SKM-1 treated with dmso at 0.1 percent for 144 hours (cell line): Measurements from ENCODE around the gene UGT2B7.
"Not testable (repeated sequence)": the region's sequence is repeated elsewhere in the genome, so short reads cannot be mapped to it uniquely, and the experiment has no call there.

Experiments
- DNase-seq: peaks from one replicate; lab custom pipeline; 2025; ENCODE audit not compliant: unreplicated experiment; lab: John Stamatoyannopoulos, UW

UGT2B7 gene

GRCh38 chr4:69096111-69096656, at the start of gene UGT2B7:
Gene UGT2B7, plus strand, starts transcription at chr4:69096474. Its CDS starts 47 bp downstream, at chr4:69096521.
- no peak for DNase-seq

GRCh38 chr4:69049860-69050259, 46.4 kb upstream of the UGT2B7 start:
- no peak for DNase-seq

GRCh38 chr4:69050853-69051575, 45.3 kb upstream of the UGT2B7 start:
- not testable (repeated sequence) for DNase-seq

- no peak for DNase-seq
Measured at GRCh38 chr4:69051576-69051943, 44.7 kb upstream of the UGT2B7 start.

GRCh38 chr4:69053309-69053885, 42.9 kb upstream of the UGT2B7 start:
- DNase-seq = not testable (repeated sequence)

GRCh38 chr4:69054033-69054432, 42.2 kb upstream of the UGT2B7 start:
- not testable (repeated sequence) for DNase-seq

DNA sequence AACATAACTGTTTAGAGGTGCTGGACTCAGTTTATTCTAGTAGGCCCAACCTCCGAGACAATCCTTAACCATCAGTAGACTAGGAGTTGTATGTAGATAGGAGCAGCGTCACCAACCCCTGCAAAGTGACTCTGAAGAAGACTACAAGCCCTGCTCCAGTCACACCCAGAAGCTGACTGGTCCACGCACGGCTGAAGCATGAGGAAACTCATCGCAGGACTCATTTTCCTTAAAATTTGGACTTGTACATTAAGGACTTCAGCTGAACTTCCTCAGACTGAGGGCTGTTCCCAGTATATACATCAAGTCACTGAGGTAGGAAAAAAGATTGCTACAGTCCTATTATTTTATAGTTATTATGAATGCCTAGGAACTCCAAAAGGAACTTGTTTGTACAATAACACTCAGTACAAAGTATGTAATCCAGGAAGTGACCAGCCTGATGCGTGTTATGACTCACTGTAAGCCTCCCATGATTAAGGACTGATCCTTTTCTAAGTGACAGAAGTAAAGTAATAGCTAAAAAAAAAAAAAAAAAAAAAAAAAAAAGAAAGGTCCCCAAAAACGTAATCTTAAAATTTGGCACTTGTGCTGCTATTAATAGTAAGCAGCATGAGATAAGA, 41.6 kb upstream of the UGT2B7 start:
- no peak for DNase-seq

DNA sequence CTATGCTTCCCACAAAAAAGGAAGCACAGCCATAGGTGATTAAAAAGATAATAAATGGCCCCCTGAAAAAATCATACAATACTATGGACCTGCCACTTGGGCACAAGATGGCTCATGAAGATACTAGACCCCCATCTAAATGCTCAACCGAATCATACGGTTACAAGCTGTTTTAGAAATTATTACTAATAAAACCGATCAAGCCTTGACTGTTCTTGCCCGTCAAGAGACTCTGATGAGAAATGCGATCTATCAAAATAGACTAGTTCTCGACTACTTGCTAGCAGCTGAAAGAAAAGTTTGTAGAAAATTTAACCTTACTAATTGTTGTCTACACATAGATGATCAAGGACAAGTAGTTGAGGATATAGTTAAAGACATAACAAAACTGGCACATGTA, 40.1 kb upstream of the UGT2B7 start:
- no peak for DNase-seq

DNA sequence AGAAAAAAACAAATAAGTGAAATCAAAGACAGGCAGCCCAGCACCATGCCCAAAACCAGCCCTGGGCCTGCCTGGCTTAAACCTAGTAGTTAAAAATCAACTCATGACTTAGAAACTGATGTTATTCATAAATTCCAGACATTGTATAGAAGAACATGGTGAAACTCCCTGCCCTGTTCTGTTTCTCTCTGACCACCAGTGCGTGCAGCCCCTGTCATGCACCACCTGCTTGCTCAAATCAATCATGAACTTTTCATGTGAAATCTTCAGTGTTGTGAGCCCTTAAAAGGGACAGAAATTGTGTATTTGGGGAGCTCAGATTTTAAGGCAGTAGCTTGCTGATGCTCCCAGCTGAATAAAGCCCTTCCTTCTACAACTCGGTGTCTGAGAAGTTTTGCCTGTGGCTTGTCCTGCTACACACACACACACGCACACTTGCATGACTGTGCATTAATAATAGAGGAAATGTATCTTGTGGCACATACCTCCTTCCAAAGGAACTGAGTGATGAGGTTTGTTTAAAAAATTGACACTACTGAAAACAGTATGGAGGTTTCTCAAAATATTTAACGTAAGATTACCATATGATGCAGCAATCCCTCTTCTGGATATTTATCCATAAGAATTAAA, 39.2 kb upstream of the UGT2B7 start:
- DNase-seq = no peak

DNA sequence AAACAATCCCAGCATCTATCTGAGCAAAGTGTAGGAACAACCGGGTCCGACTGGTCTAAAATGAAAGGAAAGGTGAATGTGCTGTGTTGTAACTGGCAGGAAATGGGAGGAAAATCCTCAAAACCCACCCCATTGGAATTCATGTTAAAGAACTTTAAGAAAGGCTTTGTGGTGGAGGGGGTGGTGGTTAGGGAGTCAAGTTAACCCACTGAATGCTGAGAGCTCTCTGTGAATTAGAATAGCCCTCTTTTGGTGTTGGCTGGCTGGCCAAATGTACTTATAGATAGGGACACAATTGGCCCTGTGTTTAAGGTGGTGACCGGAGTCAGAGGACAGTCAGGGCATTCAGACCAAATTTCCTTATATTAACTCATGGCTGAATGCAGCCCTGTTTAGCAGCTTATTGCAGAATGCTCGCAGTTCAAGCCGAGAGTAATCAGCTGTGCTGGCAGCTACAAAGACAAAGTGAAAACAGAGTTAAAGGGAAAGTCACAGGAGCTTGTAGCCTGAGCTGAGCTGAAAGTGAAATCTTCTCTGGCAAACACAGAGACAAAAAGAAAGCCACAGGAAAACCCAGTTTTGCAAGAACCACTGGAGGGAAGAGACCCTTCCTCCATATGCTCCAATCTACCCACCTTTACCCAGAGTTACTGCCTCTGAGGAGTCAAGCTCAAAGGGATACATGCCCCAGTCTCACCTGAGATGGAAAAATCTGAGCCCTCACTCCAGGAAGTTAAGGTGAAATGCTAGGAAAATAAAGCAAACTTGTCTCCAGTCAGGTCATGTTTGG, 38.5 kb upstream of the UGT2B7 start:
- no peak for DNase-seq

GRCh38 chr4:69058410-69059059, 37.7 kb upstream of the UGT2B7 start:
- no peak for DNase-seq

GRCh38 chr4:69060651-69061308, 35.5 kb upstream of the UGT2B7 start:
- no peak for DNase-seq

DNA sequence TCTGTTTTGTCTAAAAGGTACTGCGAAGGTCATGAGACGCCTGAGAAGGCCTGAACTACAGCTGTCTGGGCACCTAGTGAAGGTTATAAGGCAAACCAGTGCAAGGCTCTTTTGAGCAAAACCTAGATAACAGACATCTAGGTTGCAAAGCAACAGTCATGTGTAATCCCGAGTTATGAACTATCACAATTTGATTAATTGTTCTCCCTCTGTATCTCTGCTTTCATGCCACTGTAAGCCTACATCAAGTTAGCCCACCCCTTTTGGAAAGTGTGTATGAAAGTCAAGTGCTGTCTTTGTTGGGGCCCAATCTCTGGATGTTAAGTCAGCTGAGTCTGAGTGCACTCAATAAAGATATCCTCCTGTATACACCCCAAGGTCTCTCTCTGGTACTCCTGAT, 31.9 kb upstream of the UGT2B7 start:
- no peak for DNase-seq

DNA sequence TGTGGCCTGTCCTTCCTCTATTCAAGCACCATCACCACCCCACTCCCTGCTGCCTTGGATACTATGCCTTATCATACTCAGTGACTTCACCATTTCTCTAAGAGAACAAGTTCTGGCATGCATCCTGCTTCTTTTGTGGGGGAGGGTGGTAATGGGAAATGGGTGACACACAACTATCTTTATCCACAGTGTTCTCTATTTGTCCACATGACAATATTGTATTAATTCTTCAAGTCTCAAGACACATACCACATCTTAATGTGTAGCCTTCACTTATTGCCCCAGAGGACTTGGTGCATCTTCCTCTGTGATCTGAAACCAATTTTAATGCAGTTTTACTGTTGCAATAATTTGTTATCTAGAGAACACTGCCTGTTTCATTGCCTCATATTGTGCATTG, 29.3 kb upstream of the UGT2B7 start:
- DNase-seq = no peak

DNA sequence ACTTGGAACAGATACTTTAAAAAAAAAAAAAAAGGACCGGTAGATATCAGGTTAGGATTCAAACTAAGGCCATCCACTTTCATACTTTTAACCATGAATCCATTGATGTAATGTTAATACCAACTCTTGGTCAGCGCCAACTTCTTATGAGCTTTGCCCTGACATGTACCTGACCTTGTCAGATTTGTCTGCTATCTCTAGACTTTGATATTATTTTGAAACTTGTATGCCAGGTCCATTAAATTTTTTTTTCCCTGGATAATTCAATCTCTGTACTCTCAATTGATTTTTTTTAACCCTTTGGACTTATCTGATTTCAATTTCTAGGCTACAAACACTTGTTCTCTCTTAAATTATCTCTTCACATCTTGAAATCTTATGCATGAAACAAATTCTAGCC, 27.2 kb upstream of the UGT2B7 start:
- DNase-seq = no peak

- DNase-seq = no peak
Measured at GRCh38 chr4:69070590-69070989, 25.7 kb upstream of the UGT2B7 start.

DNA sequence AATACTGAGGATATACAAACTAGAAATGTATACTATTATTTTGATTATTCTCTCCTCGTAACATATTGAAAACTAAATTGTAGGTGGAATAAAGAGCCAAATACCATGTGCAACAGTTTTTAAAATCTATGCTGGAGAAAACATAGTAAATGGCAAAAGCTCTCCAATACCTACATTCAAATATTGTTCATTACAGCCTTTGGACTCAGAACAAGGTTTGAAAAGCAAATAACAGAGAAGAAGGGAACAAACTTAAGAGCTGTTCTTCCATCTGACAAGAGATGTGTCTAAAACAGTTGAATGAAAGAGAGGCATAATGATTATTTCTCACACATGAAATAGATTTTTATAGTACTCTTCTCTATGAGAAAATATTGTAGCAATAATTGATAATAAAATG, 25.0 kb upstream of the UGT2B7 start:
- no peak for DNase-seq

DNA sequence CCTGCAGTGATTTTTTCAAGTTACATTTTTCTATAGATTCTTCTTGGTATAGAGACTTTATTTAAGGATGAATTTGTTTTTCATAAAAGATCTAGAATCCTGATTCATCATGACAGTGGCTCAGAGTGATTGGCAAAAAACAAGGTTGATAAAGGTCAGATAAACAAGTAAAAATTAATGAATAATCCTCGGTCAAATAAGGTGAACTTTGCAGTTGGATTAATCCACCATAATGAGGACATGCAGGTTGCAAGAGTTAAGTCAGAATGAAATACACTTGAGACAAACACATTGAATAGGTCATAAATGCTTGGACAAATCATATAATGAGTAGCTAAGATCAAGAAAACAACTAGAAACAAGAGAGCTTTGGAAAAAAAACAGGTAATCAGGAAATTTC, 22.9 kb upstream of the UGT2B7 start:
- DNase-seq = no peak

DNA sequence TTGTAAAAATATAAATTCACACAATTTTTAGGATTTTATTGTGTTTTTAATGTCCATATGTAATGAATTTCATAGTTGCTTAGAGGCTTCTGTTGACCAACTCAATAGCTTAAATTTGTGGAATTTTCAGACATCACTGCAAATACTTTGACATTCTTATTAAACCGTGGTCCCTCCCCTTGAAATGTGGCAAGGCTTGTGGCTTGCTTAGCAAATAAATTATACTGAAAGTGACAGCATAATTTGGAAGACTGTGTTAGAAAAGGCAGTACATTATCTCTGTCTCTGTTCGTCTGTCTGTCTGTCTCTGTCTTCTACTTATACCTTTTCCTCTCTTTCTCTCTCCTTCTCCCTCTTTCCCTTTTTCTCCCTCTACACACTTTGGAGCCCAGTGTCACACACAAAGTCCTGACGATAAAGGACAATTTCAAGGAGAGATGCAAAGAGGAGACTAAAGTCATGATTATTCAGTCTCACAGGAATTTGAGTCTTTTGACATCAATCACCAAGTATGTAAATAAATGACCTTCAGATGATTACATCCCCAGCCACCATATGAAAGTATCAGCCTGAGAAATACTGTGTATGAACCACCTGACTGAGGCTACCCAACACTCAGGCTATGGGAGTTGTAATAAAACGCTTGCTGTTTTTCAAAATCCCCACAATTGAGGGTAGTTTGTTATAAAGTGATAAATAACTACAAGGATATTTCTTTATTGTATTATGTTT, 21.0 kb upstream of the UGT2B7 start:
- DNase-seq = no peak
